Cardiac muscle cell (in vitro differentiated cells and primary cell): Measurements from ENCODE around the gene ACBD3. TPM values are rescaled to one million over a fixed set of nuclear protein-coding genes. Genes with fewer than 3 reads are reported as not detected.

Source experiments
- DNase-seq, 2 donors: peaks; one replicate each; pipeline versions ENCODE4 v3.0.0 to v3.0.0-alpha.2; 2010 to 2017; ENCODE audit warnings: low read depth in 1 of 2, low spot score in 1 of 2
- H3K27ac ChIP-seq: fragments of 200-600 bp; sonication (generic); 2 replicates; pipeline ENCODE4 v1.5.1; 2016
- H3K27me3 ChIP-seq: fragments of 200-600 bp; sonication (generic); 2 replicates; pipeline ENCODE4 v1.6.0; 2016; ENCODE audit warnings: control low read depth
- H3K36me3 ChIP-seq: fragments of 200-600 bp; sonication (generic); 2 replicates; pipeline ENCODE4 v1.5.1; 2016; ENCODE audit warnings: control low read depth
- H3K4me1 ChIP-seq: fragments of 200-600 bp; sonication (generic); 2 replicates; pipeline ENCODE4 v1.8.1; 2017; ENCODE audit warnings: low read depth, mild to moderate bottlenecking, mixed run types
- H3K4me3 ChIP-seq: fragments of 200-600 bp; sonication (generic); 2 replicates; pipeline ENCODE4 v1.5.1; 2016; ENCODE audit warnings: mild to moderate bottlenecking
- H3K9me3 ChIP-seq: fragments of 200-600 bp; sonication (generic); 2 replicates; pipeline ENCODE4 v1.5.1; 2017; ENCODE audit warnings: low read depth, mild to moderate bottlenecking, control low read depth
- CTCF ChIP-seq: IDR thresholded peaks from 2 replicates; pipeline ENCODE4 v1.5.1; 2012; ENCODE audit warnings: low read depth, mild to moderate bottlenecking, low read length
- polyA plus RNA-seq: library from polyadenylated mRNA; unstranded; fragments of >200 nt; fragmentation: Nextera tagmentation; extraction: Ambion mirVana; gene quantifications from 2 replicates; pipeline ENCODE4 v1.2.1, GENCODE V29; 2016
- total RNA-seq: library from RNA; depleted of rRNA; stranded (reverse); fragments of >200 nt; gene quantifications from 2 replicates; pipeline ENCODE4 v1.2.3, GENCODE V29; 2016

ACBD3 gene
- total and polyA plus RNA-seq, 2 experiments from 2014 or later: 45.5 to 47.4 TPM

- Histone ChIP-seq H3K27me3 (no peaks in the 10 kb centered on the region), H3K9me3 (no peaks in the 10 kb centered on the region), H3K36me3 (no peaks in the 10 kb centered on the region), H3K4me1 (peaks cover 9% of the 10 kb centered on the region), H3K27ac (no peak within 1 kb of the TSS), H3K4me3 (peak within 1 kb of the TSS; percentile 57)
- DNase-seq: peak; percentile 21 to 62
- no peak for TF ChIP-seq CTCF
These were observed 36.7 kb upstream of the ACBD3 start, which contains the start of gene MIXL1 for GRCh38 chr1:226223157-226223785. Gene MIXL1, plus strand, starts transcription at chr1:226223664. Its CDS starts 18 bp downstream, at chr1:226223682.

GRCh38 chr1:226222686-226223085, 36.1 kb upstream of the ACBD3 start:
- Histone ChIP-seq H3K36me3 (no peaks in the 10 kb centered on the region), H3K4me1 (peaks cover 9% of the 10 kb centered on the region), H3K9me3 (no peaks in the 10 kb centered on the region), H3K27ac (no peak overlapping the region), H3K4me3 (no peak overlapping the region), H3K27me3 (no peaks in the 10 kb centered on the region)
- no peak for TF ChIP-seq CTCF
- no peak for DNase-seq

- H3K4me3 ChIP-seq: no peak overlapping the region
- H3K9me3 ChIP-seq: no peaks in the 10 kb centered on the region
- H3K27me3 ChIP-seq: no peaks in the 10 kb centered on the region
- peak in 1 of 2 donors; percentile 20 for DNase-seq
- H3K4me1 ChIP-seq: peaks cover 14% of the 10 kb centered on the region
- H3K27ac ChIP-seq: peak overlapping the region; percentile 26
- H3K36me3 ChIP-seq: no peaks in the 10 kb centered on the region
- TF ChIP-seq CTCF: no peak
These were observed 34.1 kb upstream of the ACBD3 start for GRCh38 chr1:226220473-226221189.

GRCh38 chr1:226217273-226217672, 30.7 kb upstream of the ACBD3 start:
- peak; percentile 22 to 32 for DNase-seq
- Histone ChIP-seq H3K4me3 (no peak overlapping the region), H3K4me1 (peaks cover 14% of the 10 kb centered on the region), H3K27ac (peak overlapping the region; percentile 48), H3K27me3 (no peaks in the 10 kb centered on the region), H3K9me3 (no peaks in the 10 kb centered on the region), H3K36me3 (no peaks in the 10 kb centered on the region)
- TF ChIP-seq CTCF: no peak

- H3K27me3 ChIP-seq: no peaks in the 10 kb centered on the region
- H3K9me3 ChIP-seq: no peaks in the 10 kb centered on the region
- H3K4me1 ChIP-seq: peaks cover 14% of the 10 kb centered on the region
- TF ChIP-seq CTCF: no peak
- DNase-seq: no peak
- no peaks in the 10 kb centered on the region for H3K36me3 ChIP-seq
- H3K4me3 ChIP-seq: no peak overlapping the region
- H3K27ac ChIP-seq: no peak overlapping the region
These were observed 29.5 kb upstream of the ACBD3 start for GRCh38 chr1:226216056-226216455.
